Type B pancreatic cell (in vitro differentiated cells): Measurements from ENCODE around the gene LRCOL1. TPM values are rescaled to one million over a fixed set of nuclear protein-coding genes. Genes with fewer than 3 reads are reported as not detected.

ENCODE experiments used
- DNase-seq: peaks from one replicate; pipeline ENCODE4 v3.0.0; 2021; ENCODE audit warnings: mixed read lengths; ENCODE audit not compliant: unreplicated experiment; ENCODE audit errors: extremely low spot score
- H3K27ac Mint-ChIP-seq: 2 replicates; pipeline ENCODE4 v1.8.0; 2021; ENCODE audit warnings: mild to moderate bottlenecking, mixed read lengths
- H3K27me3 Mint-ChIP-seq: 2 replicates; pipeline ENCODE4 v1.8.0; 2021; ENCODE audit warnings: mixed read lengths
- H3K36me3 Mint-ChIP-seq: 2 replicates; pipeline ENCODE4 v1.8.0; 2021; ENCODE audit warnings: mixed read lengths
- H3K4me1 Mint-ChIP-seq: one replicate; pipeline ENCODE4 v1.8.0; 2021; ENCODE audit warnings: mixed read lengths; ENCODE audit not compliant: unreplicated experiment
- H3K4me3 Mint-ChIP-seq: 2 replicates; pipeline ENCODE4 v1.8.0; 2021; ENCODE audit warnings: mild to moderate bottlenecking, mixed read lengths
- H3K9me3 Mint-ChIP-seq: 2 replicates; pipeline ENCODE4 v1.8.0; 2021; ENCODE audit warnings: mixed read lengths
- total RNA-seq: library from RNA; stranded (reverse); gene quantifications from 2 replicates; pipeline ENCODE4 v1.2.1, GENCODE V29; 2021; ENCODE audit warnings: low replicate concordance
- TF ChIP-seq, protein P1 (sequence below): fragments of 200-600 bp; sonication (generic); conservative IDR thresholded peaks from 2 replicates; pipeline ENCODE4 v1.5.0; 2021; ENCODE audit warnings: antibody characterized with exemption, mild to moderate bottlenecking

LRCOL1 gene
- total RNA-seq, 1 donor from 2014 or later, result not detected

DNA sequence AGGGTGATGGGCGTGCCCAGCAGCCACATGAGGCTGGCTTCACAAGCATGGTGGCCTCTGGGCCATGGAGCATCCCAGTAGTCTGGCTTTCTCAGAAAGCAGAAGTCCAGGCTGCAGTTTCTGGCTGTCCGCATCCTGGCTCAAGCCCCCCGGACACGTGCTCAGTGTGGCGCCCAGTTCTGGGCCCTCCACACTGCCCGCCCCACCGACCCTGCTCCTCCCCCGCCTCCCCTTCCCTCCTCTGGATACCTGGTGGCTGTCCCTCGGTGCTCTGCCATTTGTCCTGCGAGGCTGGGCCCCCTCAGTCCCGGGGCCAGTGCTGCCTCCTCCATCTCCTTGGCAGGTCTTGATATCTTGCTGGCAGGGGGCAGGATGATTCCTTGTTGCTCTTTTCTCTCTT lies 31.6 kb downstream of the LRCOL1 start:
- Mint-ChIP-seq H3K27ac (no peak overlapping the region), H3K36me3 (peaks cover 15% of the 10 kb centered on the region), H3K27me3 (peaks cover 2% of the 10 kb centered on the region), H3K9me3 (no peaks in the 10 kb centered on the region), H3K4me1 (peaks cover 2% of the 10 kb centered on the region), H3K4me3 (no peak overlapping the region)
- TF ChIP-seq, protein P1, sequence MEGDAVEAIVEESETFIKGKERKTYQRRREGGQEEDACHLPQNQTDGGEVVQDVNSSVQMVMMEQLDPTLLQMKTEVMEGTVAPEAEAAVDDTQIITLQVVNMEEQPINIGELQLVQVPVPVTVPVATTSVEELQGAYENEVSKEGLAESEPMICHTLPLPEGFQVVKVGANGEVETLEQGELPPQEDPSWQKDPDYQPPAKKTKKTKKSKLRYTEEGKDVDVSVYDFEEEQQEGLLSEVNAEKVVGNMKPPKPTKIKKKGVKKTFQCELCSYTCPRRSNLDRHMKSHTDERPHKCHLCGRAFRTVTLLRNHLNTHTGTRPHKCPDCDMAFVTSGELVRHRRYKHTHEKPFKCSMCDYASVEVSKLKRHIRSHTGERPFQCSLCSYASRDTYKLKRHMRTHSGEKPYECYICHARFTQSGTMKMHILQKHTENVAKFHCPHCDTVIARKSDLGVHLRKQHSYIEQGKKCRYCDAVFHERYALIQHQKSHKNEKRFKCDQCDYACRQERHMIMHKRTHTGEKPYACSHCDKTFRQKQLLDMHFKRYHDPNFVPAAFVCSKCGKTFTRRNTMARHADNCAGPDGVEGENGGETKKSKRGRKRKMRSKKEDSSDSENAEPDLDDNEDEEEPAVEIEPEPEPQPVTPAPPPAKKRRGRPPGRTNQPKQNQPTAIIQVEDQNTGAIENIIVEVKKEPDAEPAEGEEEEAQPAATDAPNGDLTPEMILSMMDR, result no peak
- no peak for DNase-seq

DNA sequence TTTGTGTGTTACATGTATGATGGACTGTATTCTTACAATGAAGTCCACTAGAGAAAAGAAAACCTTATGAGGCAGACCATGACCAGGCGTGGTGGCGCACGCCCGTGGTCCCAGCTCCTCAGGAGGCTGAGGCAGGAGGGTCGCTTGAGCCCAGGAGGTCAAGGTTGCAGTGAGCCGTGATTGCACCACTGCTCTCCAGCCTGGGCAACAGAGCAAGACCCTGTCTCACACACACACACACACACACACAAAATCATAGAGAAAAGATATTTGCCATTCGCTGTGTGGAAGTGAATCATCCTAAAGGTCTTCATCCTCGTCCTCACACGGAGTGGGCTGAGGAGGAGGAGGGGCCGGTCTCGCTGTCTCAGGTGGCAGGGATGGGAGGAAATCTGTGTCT lies 32.3 kb downstream of the LRCOL1 start:
- Mint-ChIP-seq H3K4me1 (no peaks in the 10 kb centered on the region), H3K27me3 (no peaks in the 10 kb centered on the region), H3K4me3 (no peak overlapping the region), H3K36me3 (peaks cover 13% of the 10 kb centered on the region), H3K9me3 (no peaks in the 10 kb centered on the region), H3K27ac (no peak overlapping the region)
- DNase-seq, result no peak
- TF ChIP-seq, protein P1, result no peak

DNA sequence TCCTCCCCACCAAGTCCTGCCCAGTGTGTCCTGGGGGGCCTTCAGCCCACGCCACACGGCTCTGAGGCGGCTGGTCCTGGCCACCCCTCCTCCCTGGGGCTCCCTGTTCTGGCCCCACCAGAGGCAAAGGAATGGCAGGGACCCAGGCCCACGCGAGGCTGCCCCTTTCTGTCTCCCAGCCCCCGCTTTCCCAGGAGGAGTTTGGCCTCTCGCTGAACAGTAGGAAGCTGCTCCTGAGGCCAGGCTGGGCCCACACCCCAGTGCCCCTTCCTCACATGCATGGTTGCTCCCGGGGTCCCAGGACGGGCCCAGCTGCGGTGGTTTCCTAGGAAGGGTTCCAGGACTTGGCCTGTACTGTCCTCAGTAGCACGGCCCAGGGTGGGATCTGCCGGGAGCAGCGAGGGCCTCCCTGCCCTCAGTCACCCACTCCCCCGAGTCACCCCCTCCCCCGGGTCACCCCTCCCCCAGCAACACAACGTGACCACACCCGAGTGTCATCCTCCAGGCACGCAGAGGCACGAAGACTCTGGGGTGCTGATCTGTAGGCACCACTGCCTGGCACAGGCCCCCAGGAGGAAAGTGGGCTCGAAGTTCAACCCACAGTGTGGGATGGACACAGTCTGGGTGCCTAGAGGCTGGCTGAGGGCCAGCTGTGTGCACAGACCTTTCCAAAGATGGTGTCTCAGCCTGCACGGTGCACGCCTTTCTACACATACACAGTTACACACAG lies 33.0 kb downstream of the LRCOL1 start:
- DNase-seq, result no peak
- Mint-ChIP-seq H3K9me3 (no peaks in the 10 kb centered on the region), H3K4me3 (no peak overlapping the region), H3K27ac (no peak overlapping the region), H3K4me1 (no peaks in the 10 kb centered on the region), H3K36me3 (peaks cover 13% of the 10 kb centered on the region), H3K27me3 (no peaks in the 10 kb centered on the region)
- TF ChIP-seq, protein P1, result no peak

DNA sequence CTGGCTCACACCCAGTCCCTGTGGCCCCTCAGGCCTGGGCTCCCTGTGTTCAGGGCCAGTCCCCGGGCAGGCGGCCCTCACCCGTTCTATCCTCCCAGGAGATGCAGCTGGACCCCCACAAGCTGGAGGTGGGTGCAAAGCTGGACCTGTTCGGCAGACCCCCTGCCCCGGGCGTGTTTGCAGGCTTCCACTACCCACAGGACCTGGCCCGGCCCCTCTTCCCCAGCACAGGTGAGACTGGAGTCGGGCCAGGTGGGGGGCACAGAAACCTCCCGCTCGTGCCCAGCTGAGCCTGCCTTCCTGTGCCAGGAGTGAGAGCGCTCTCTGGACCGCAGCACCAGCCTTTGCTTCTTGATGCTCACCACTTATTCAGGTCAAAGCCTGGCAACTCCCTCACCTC lies 33.7 kb downstream of the LRCOL1 start:
- Mint-ChIP-seq H3K9me3 (no peaks in the 10 kb centered on the region), H3K27me3 (no peaks in the 10 kb centered on the region), H3K4me3 (no peak overlapping the region), H3K27ac (no peak overlapping the region), H3K36me3 (peaks cover 13% of the 10 kb centered on the region), H3K4me1 (no peaks in the 10 kb centered on the region)
- TF ChIP-seq, protein P1, result no peak
- DNase-seq, result no peak

DNA sequence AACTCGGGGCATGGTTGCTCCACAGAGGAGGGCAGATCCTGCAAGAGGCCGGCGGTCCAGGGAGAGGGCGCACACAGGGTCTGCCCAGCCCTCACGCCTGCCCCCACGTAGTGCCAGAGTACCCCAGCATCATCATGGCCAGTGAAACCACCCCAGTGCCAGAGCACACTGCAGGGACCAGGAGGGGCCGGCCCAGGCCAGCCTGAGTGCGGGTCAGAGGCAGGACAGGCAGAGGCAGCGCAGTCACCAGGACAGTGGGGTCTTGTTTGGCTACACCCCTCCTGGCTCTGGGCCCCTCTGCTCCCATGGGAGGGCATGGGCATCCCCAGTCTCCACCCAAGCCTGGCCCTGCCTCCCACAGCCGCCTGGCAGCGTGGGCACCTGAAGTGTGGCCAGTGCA lies 34.7 kb downstream of the LRCOL1 start:
- TF ChIP-seq, protein P1, result no peak
- Mint-ChIP-seq H3K4me1 (no peaks in the 10 kb centered on the region), H3K27ac (no peak overlapping the region), H3K4me3 (no peak overlapping the region), H3K9me3 (no peaks in the 10 kb centered on the region), H3K36me3 (peaks cover 13% of the 10 kb centered on the region), H3K27me3 (no peaks in the 10 kb centered on the region)
- no peak for DNase-seq
